Measurements from ENCODE around the gene SEC22A.

The SEC22A gene

GRCh38 chr3:123277106-123277505, 75.4 kb downstream of the SEC22A start:
- Histone ChIP-seq H3K4me3 (ENCODE audit: low read length) (no peak overlapping the region), H3K9ac (ENCODE audit: low read length) (no peak overlapping the region), H3K27me3 (ENCODE audit: control insufficient read depth, insufficient read depth, low read length) (no peaks in the 10 kb centered on the region), H3K36me3 (ENCODE audit: control insufficient read depth, insufficient read depth, low read length) (no peaks in the 10 kb centered on the region), H3K4me1 (ENCODE audit: control insufficient read depth, insufficient read depth, low read length) (no peaks in the 10 kb centered on the region), H3K27ac (ENCODE audit: low read depth, low read length) (no peak overlapping the region)

- Histone ChIP-seq H3K27ac (ENCODE audit: low read depth, low read length) (no peak overlapping the region), H3K36me3 (ENCODE audit: control insufficient read depth, insufficient read depth, low read length) (peaks cover 2% of the 10 kb centered on the region), H3K4me1 (ENCODE audit: control insufficient read depth, insufficient read depth, low read length) (no peaks in the 10 kb centered on the region), H3K9ac (ENCODE audit: low read length) (no peak overlapping the region), H3K4me3 (ENCODE audit: low read length) (no peak overlapping the region), H3K27me3 (ENCODE audit: control insufficient read depth, insufficient read depth, low read length) (no peaks in the 10 kb centered on the region)
Observed at GRCh38 chr3:123278446-123278845, 76.7 kb downstream of the SEC22A start.

- Histone ChIP-seq H3K27me3 (ENCODE audit: control insufficient read depth, insufficient read depth, low read length) (no peaks in the 10 kb centered on the region), H3K4me3 (ENCODE audit: low read length) (no peak overlapping the region), H3K9ac (ENCODE audit: low read length) (no peak overlapping the region), H3K4me1 (ENCODE audit: control insufficient read depth, insufficient read depth, low read length) (no peaks in the 10 kb centered on the region), H3K36me3 (ENCODE audit: control insufficient read depth, insufficient read depth, low read length) (peaks cover 2% of the 10 kb centered on the region), H3K27ac (ENCODE audit: low read depth, low read length) (no peak overlapping the region)
Observed at GRCh38 chr3:123279121-123279520, 77.4 kb downstream of the SEC22A start.

- Histone ChIP-seq H3K36me3 (ENCODE audit: control insufficient read depth, insufficient read depth, low read length) (peaks cover 10% of the 10 kb centered on the region), H3K4me1 (ENCODE audit: control insufficient read depth, insufficient read depth, low read length) (no peaks in the 10 kb centered on the region), H3K27me3 (ENCODE audit: control insufficient read depth, insufficient read depth, low read length) (no peaks in the 10 kb centered on the region), H3K9ac (ENCODE audit: low read length) (no peak overlapping the region), H3K27ac (ENCODE audit: low read depth, low read length) (no peak overlapping the region), H3K4me3 (ENCODE audit: low read length) (no peak overlapping the region)
Observed at GRCh38 chr3:123281406-123281805, 79.7 kb downstream of the SEC22A start.

GRCh38 chr3:123281929-123282328, 80.2 kb downstream of the SEC22A start:
- no peak overlapping the region for H3K4me3 ChIP-seq (ENCODE audit: low read length)
- H3K36me3 ChIP-seq (ENCODE audit: control insufficient read depth, insufficient read depth, low read length), result peaks cover 10% of the 10 kb centered on the region
- H3K4me1 ChIP-seq (ENCODE audit: control insufficient read depth, insufficient read depth, low read length), result no peaks in the 10 kb centered on the region

GRCh38 chr3:123282461-123282860, 80.7 kb downstream of the SEC22A start:
- H3K9ac ChIP-seq (ENCODE audit: low read length), result no peak overlapping the region
- no peak overlapping the region for H3K4me3 ChIP-seq (ENCODE audit: low read length)
- no peak overlapping the region for H3K27ac ChIP-seq (ENCODE audit: low read depth, low read length)
- peaks cover 10% of the 10 kb centered on the region for H3K36me3 ChIP-seq (ENCODE audit: control insufficient read depth, insufficient read depth, low read length)
- H3K27me3 ChIP-seq (ENCODE audit: control insufficient read depth, insufficient read depth, low read length), result no peaks in the 10 kb centered on the region
- H3K4me1 ChIP-seq (ENCODE audit: control insufficient read depth, insufficient read depth, low read length), result no peaks in the 10 kb centered on the region

More at GRCh38 chr3:123281929-123282328, 80.2 kb downstream of the SEC22A start:
- Histone ChIP-seq H3K9ac (ENCODE audit: low read length) (no peak overlapping the region), H3K27ac (ENCODE audit: low read depth, low read length) (no peak overlapping the region), H3K27me3 (ENCODE audit: control insufficient read depth, insufficient read depth, low read length) (no peaks in the 10 kb centered on the region)

- no peak overlapping the region for H3K4me3 ChIP-seq (ENCODE audit: low read length)
- H3K4me1 ChIP-seq (ENCODE audit: control insufficient read depth, insufficient read depth, low read length), result no peaks in the 10 kb centered on the region
- no peaks in the 10 kb centered on the region for H3K27me3 ChIP-seq (ENCODE audit: control insufficient read depth, insufficient read depth, low read length)
- H3K27ac ChIP-seq (ENCODE audit: low read depth, low read length), result no peak overlapping the region
- H3K36me3 ChIP-seq (ENCODE audit: control insufficient read depth, insufficient read depth, low read length), result peaks cover 10% of the 10 kb centered on the region
- H3K9ac ChIP-seq (ENCODE audit: low read length), result no peak overlapping the region
Observed at GRCh38 chr3:123283074-123283473, 81.3 kb downstream of the SEC22A start.

- H3K27ac ChIP-seq (ENCODE audit: low read depth, low read length), result no peak overlapping the region
- no peaks in the 10 kb centered on the region for H3K27me3 ChIP-seq (ENCODE audit: control insufficient read depth, insufficient read depth, low read length)
- H3K4me3 ChIP-seq (ENCODE audit: low read length), result no peak overlapping the region
- H3K36me3 ChIP-seq (ENCODE audit: control insufficient read depth, insufficient read depth, low read length), result peaks cover 10% of the 10 kb centered on the region
- H3K9ac ChIP-seq (ENCODE audit: low read length), result no peak overlapping the region
- H3K4me1 ChIP-seq (ENCODE audit: control insufficient read depth, insufficient read depth, low read length), result no peaks in the 10 kb centered on the region
Observed at GRCh38 chr3:123283657-123284398, 82.1 kb downstream of the SEC22A start.

GRCh38 chr3:123284399-123285010, 82.8 kb downstream of the SEC22A start:
- Histone ChIP-seq H3K4me1 (ENCODE audit: control insufficient read depth, insufficient read depth, low read length) (no peaks in the 10 kb centered on the region), H3K4me3 (ENCODE audit: low read length) (no peak overlapping the region), H3K27me3 (ENCODE audit: control insufficient read depth, insufficient read depth, low read length) (no peaks in the 10 kb centered on the region), H3K27ac (ENCODE audit: low read depth, low read length) (no peak overlapping the region), H3K36me3 (ENCODE audit: control insufficient read depth, insufficient read depth, low read length) (peaks cover 10% of the 10 kb centered on the region), H3K9ac (ENCODE audit: low read length) (no peak overlapping the region)

GRCh38 chr3:123285066-123285465, 83.3 kb downstream of the SEC22A start:
- Histone ChIP-seq H3K36me3 (ENCODE audit: control insufficient read depth, insufficient read depth, low read length) (peaks cover 11% of the 10 kb centered on the region), H3K4me3 (ENCODE audit: low read length) (no peak overlapping the region), H3K4me1 (ENCODE audit: control insufficient read depth, insufficient read depth, low read length) (no peaks in the 10 kb centered on the region), H3K27me3 (ENCODE audit: control insufficient read depth, insufficient read depth, low read length) (no peaks in the 10 kb centered on the region), H3K9ac (ENCODE audit: low read length) (no peak overlapping the region), H3K27ac (ENCODE audit: low read depth, low read length) (no peak overlapping the region)

- H3K4me1 ChIP-seq (ENCODE audit: control insufficient read depth, insufficient read depth, low read length), result no peaks in the 10 kb centered on the region
- H3K27me3 ChIP-seq (ENCODE audit: control insufficient read depth, insufficient read depth, low read length), result no peaks in the 10 kb centered on the region
- H3K9ac ChIP-seq (ENCODE audit: low read length), result no peak overlapping the region
- peaks cover 14% of the 10 kb centered on the region for H3K36me3 ChIP-seq (ENCODE audit: control insufficient read depth, insufficient read depth, low read length)
- no peak overlapping the region for H3K27ac ChIP-seq (ENCODE audit: low read depth, low read length)
- H3K4me3 ChIP-seq (ENCODE audit: low read length), result no peak overlapping the region
Observed at GRCh38 chr3:123285479-123285878, 83.7 kb downstream of the SEC22A start.

GRCh38 chr3:123285931-123286307, 84.2 kb downstream of the SEC22A start:
- Histone ChIP-seq H3K4me3 (ENCODE audit: low read length) (no peak overlapping the region), H3K36me3 (ENCODE audit: control insufficient read depth, insufficient read depth, low read length) (peaks cover 14% of the 10 kb centered on the region), H3K4me1 (ENCODE audit: control insufficient read depth, insufficient read depth, low read length) (no peaks in the 10 kb centered on the region), H3K9ac (ENCODE audit: low read length) (no peak overlapping the region), H3K27ac (ENCODE audit: low read depth, low read length) (no peak overlapping the region), H3K27me3 (ENCODE audit: control insufficient read depth, insufficient read depth, low read length) (no peaks in the 10 kb centered on the region)
